GM19193 (cell line): ENCODE results near the gene SNAP25.

Experiments used
- POLR2A ChIP-seq: IDR thresholded peaks from 4 replicates; pipeline ENCODE4 v1.6.1; 2011; ENCODE audit not compliant: insufficient read depth, insufficient read length; ENCODE audit errors: extremely low read depth

The SNAP25 gene

GRCh38 chr20:10307359-10307735, 88.7 kb downstream of the SNAP25 start:
- TF ChIP-seq POLR2A: no peak

GRCh38 chr20:10308652-10309051, 90.0 kb downstream of the SNAP25 start:
- TF ChIP-seq POLR2A: no peak

- no peak for TF ChIP-seq POLR2A
These were observed 90.7 kb downstream of the SNAP25 start for GRCh38 chr20:10309326-10309725.

GRCh38 chr20:10312111-10312510, 93.5 kb downstream of the SNAP25 start:
- TF ChIP-seq POLR2A: no peak

GRCh38 chr20:10313215-10313614, 94.6 kb downstream of the SNAP25 start:
- no peak for TF ChIP-seq POLR2A

- TF ChIP-seq POLR2A: no peak
These were observed 95.1 kb downstream of the SNAP25 start for GRCh38 chr20:10313701-10314100.

- TF ChIP-seq POLR2A: no peak
These were observed 95.6 kb downstream of the SNAP25 start for GRCh38 chr20:10314198-10314597.

- no peak for TF ChIP-seq POLR2A
These were observed 96.5 kb downstream of the SNAP25 start for GRCh38 chr20:10315138-10315537.

- TF ChIP-seq POLR2A: no peak
These were observed 98.0 kb downstream of the SNAP25 start for GRCh38 chr20:10316582-10316981.

- no peak for TF ChIP-seq POLR2A
These were observed 99.8 kb downstream of the SNAP25 start for GRCh38 chr20:10318291-10319024.

GRCh38 chr20:10319855-10320254, 101.2 kb downstream of the SNAP25 start:
- no peak for TF ChIP-seq POLR2A

- TF ChIP-seq POLR2A: no peak
These were observed 102.6 kb downstream of the SNAP25 start for GRCh38 chr20:10321138-10321717.

GRCh38 chr20:10322073-10323012, 103.7 kb downstream of the SNAP25 start:
- no peak for TF ChIP-seq POLR2A

GRCh38 chr20:10323729-10324128, 105.1 kb downstream of the SNAP25 start:
- no peak for TF ChIP-seq POLR2A

GRCh38 chr20:10324198-10324847, 105.7 kb downstream of the SNAP25 start:
- TF ChIP-seq POLR2A: no peak
